GM12892 (cell line): ENCODE measurements around the gene OASL.

Experiments
- POLR2A ChIP-seq: IDR thresholded peaks from 2 replicates; pipeline ENCODE4 v1.6.1; 2011; ENCODE audit warnings: low read depth, low read length, control low read depth
- POLR2AphosphoS5 ChIP-seq: IDR thresholded peaks from 2 replicates; pipeline ENCODE4 v1.6.1; 2011; ENCODE audit warnings: low read depth, low read length, control low read depth
- TAF1 ChIP-seq: IDR thresholded peaks from 2 replicates; pipeline ENCODE4 v1.6.1; 2011; ENCODE audit warnings: low read depth, mild to moderate bottlenecking, control low read depth, low read length, borderline replicate concordance

DNA sequence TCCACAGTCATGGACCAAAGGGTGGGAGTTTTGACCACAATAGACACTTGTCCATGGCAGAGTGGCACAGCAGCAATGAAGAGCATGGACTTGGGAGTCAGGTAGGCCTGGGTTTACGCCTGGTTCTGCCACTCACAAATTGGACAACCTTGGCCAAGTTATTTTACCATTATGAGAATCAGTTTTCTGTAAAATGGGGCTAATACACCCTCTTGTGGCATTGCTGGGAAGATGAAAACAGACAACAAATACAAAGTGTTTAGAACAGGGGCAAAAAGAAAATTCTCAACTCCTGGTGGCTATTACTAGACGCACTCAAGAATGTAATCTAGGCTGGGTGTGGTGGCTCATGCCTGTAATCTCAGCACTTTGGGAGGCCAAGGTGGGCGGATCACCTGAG lies 25.3 kb downstream of the OASL start:
- no peak for TF ChIP-seq POLR2AphosphoS5
- no peak for TF ChIP-seq POLR2A
- TF ChIP-seq TAF1 = no peak
